ENCODE data around the gene ANKRA2. TPM values are rescaled to one million over a fixed set of nuclear protein-coding genes. Genes with fewer than 3 reads are reported as not detected.

Gene ANKRA2
- total and polyA plus RNA-seq, 2 donors (not counting 3 experiments of a cell fraction or from before 2014, with no cell fraction given): 8.6 to 19.5 TPM

DNA sequence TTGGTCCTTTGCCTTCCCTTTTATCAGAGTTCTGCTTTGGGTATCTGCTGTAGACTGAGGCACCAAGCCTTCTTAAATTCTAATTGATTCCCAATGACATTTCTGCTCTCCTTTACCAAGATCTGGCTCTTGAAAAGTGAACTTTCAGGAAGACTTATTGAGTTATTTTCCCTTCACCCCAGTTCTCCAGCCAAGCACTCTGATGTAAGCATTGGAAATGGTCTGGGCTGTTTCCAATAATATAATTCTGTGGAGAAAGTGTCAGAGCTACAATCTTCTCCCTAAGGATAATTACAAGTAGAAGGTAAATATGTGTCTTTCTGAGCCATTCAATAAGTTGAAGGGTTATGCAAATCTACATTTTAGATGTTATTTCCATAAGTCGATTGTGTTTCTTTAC lies 36.4 kb downstream of the ANKRA2 start:
- dilution Hi-C loops (cut with MboI; ENCODE audit: extremely low pct_ligation_motif_present, low sequenced_read_pairs): no loop called here
- FAIRE-seq: no peak

DNA sequence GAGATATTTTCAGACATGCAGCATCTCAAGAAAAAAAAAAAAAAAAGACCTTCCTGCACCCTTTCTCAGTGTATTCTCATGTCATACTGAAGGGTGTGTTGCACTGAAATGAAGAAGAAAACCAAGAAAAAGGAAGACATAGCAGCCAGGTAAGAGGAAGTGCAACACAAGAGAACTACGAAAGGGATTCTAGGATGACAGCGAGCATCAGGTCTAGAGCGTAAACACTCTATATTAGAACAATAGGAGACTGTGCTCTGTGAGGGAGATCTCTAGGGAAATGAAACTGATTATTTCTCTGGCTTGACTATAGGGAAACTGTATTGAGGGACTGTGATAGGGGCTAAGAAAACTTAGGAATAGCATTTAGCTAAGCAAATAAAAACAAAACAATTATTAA lies 37.2 kb downstream of the ANKRA2 start:
- POLR2A ChIA-PET: no interaction called here
- CTCF ChIA-PET: no interaction called here
- Histone ChIP-seq H3K9me3 (replicated peaks; ENCODE audit: control insufficient read depth, insufficient read depth, low read length) (no peaks in the 10 kb centered on the region), H3K79me2 (ENCODE audit: control insufficient read depth, insufficient read depth, low read length) (no peaks in the 10 kb centered on the region), H3K4me1 (ENCODE audit: control insufficient read depth, extremely low read depth, insufficient read depth, low read length) (peaks cover 2% of the 10 kb centered on the region), H3K9ac (replicated peaks; ENCODE audit: extremely low read depth, insufficient read depth, low read length) (no peak overlapping the region), H3K27ac (ENCODE audit: insufficient read depth, low read depth, low read length) (no peak overlapping the region), H3K9me1 (replicated peaks; ENCODE audit: control insufficient read depth, extremely low read depth, insufficient read depth, low read length) (no peaks in the 10 kb centered on the region), H3K36me3 (ENCODE audit: control insufficient read depth in 2 of 2, extremely low read depth in 1 of 2, insufficient read depth in 2 of 2, low read length in 2 of 2) (no peaks in the 10 kb centered on the region), H2AFZ (ENCODE audit: low read depth, low read length) (no peak overlapping the region), H3K4me2 (ENCODE audit: insufficient read depth, low read length) (no peak overlapping the region), H4K20me1 (replicated peaks; ENCODE audit: control insufficient read depth, extremely low read depth, insufficient read depth, low read length) (no peaks in the 10 kb centered on the region), H3K4me3 (replicated peaks in 1 of 3; ENCODE audit: insufficient read depth in 1 of 3, low read depth in 1 of 3, low read length in 3 of 3) (no peak overlapping the region), H3K27me3 (ENCODE audit: control insufficient read depth in 2 of 2, insufficient read depth in 2 of 2, low read length in 2 of 2) (peaks cover 9 to 29% of the 10 kb centered on the region in 2 experiments)
- BruUV-seq (replicated peaks): no TSS peak
- no peak for DNase-seq (ENCODE audit: low read depth, low spot score)
- TF ChIP-seq CTCF (IDR thresholded peaks at IDR 0.05; ENCODE audit: extremely low read depth in 1 of 2, insufficient read depth in 1 of 2, low read depth in 1 of 2, low read length in 2 of 2) (no peak), EZH2 (IDR thresholded peaks at IDR 0.05; ENCODE audit: borderline replicate concordance, low read depth, low read length, severe bottlenecking) (no peak), MAX (IDR thresholded peaks at IDR 0.05; ENCODE audit: insufficient read depth, insufficient read length) (no peak), JUN (IDR thresholded peaks at IDR 0.05; ENCODE audit: borderline replicate concordance, insufficient read depth, insufficient read length, low read depth) (no peak), GATA2 (IDR thresholded peaks at IDR 0.05; ENCODE audit: insufficient read depth, insufficient read length, low read depth, low read length) (no peak), MYC (IDR thresholded peaks at IDR 0.05; ENCODE audit: low read depth, low read length) (no peak), POLR2AphosphoS5 (IDR thresholded peaks at IDR 0.05; ENCODE audit: insufficient read depth, low read depth, low read length) (no peak), FOS (IDR thresholded peaks at IDR 0.05; ENCODE audit: borderline replicate concordance, insufficient read depth, low read length) (no peak), POLR2A (IDR thresholded peaks at IDR 0.05; ENCODE audit: low read depth, low read length) (no peak)
- FAIRE-seq: no peak
- intact Hi-C loops (cut with micrococcal nuclease): no loop called here
- dilution Hi-C loops (cut with MboI; ENCODE audit: extremely low pct_ligation_motif_present, low sequenced_read_pairs): no loop called here

More for the DNA sequence above, 36.4 kb downstream of the ANKRA2 start:
- H3K4me2 ChIP-seq (ENCODE audit: insufficient read depth, low read length): no peak overlapping the region
- intact Hi-C loops (cut with micrococcal nuclease): no loop called here
- ChIA-PET CTCF (no interaction called here), POLR2A (no interaction called here)
- H3K36me3 ChIP-seq (ENCODE audit: control insufficient read depth in 2 of 2, extremely low read depth in 1 of 2, insufficient read depth in 2 of 2, low read length in 2 of 2): no peaks in the 10 kb centered on the region
- no peak for DNase-seq (ENCODE audit: low read depth, low spot score)
- no peak overlapping the region for H2AFZ ChIP-seq (ENCODE audit: low read depth, low read length)
- H3K27me3 ChIP-seq (ENCODE audit: control insufficient read depth in 2 of 2, insufficient read depth in 2 of 2, low read length in 2 of 2): peaks cover 9 to 33% of the 10 kb centered on the region in 2 experiments
- H3K4me3 ChIP-seq (replicated peaks in 1 of 3; ENCODE audit: insufficient read depth in 1 of 3, low read depth in 1 of 3, low read length in 3 of 3): no peak overlapping the region
- no peaks in the 10 kb centered on the region for H3K9me1 ChIP-seq (replicated peaks; ENCODE audit: control insufficient read depth, extremely low read depth, insufficient read depth, low read length)
- no peak for TF ChIP-seq POLR2AphosphoS5 (IDR thresholded peaks at IDR 0.05; ENCODE audit: insufficient read depth, low read depth, low read length)
- TF ChIP-seq EZH2 (IDR thresholded peaks at IDR 0.05; ENCODE audit: borderline replicate concordance, low read depth, low read length, severe bottlenecking): no peak
- no peak for TF ChIP-seq FOS (IDR thresholded peaks at IDR 0.05; ENCODE audit: borderline replicate concordance, insufficient read depth, low read length)
- no peak for TF ChIP-seq JUN (IDR thresholded peaks at IDR 0.05; ENCODE audit: borderline replicate concordance, insufficient read depth, insufficient read length, low read depth)
- H4K20me1 ChIP-seq (replicated peaks; ENCODE audit: control insufficient read depth, extremely low read depth, insufficient read depth, low read length): no peaks in the 10 kb centered on the region
- no peaks in the 10 kb centered on the region for H3K9me3 ChIP-seq (replicated peaks; ENCODE audit: control insufficient read depth, insufficient read depth, low read length)
- no peak overlapping the region for H3K9ac ChIP-seq (replicated peaks; ENCODE audit: extremely low read depth, insufficient read depth, low read length)
- H3K79me2 ChIP-seq (ENCODE audit: control insufficient read depth, insufficient read depth, low read length): no peaks in the 10 kb centered on the region
- no peak overlapping the region for H3K27ac ChIP-seq (ENCODE audit: insufficient read depth, low read depth, low read length)
- peaks cover 2% of the 10 kb centered on the region for H3K4me1 ChIP-seq (ENCODE audit: control insufficient read depth, extremely low read depth, insufficient read depth, low read length)
- BruUV-seq (replicated peaks): no TSS peak
